ENCODE measurements around the gene CACNA2D1.

The CACNA2D1 gene

DNA sequence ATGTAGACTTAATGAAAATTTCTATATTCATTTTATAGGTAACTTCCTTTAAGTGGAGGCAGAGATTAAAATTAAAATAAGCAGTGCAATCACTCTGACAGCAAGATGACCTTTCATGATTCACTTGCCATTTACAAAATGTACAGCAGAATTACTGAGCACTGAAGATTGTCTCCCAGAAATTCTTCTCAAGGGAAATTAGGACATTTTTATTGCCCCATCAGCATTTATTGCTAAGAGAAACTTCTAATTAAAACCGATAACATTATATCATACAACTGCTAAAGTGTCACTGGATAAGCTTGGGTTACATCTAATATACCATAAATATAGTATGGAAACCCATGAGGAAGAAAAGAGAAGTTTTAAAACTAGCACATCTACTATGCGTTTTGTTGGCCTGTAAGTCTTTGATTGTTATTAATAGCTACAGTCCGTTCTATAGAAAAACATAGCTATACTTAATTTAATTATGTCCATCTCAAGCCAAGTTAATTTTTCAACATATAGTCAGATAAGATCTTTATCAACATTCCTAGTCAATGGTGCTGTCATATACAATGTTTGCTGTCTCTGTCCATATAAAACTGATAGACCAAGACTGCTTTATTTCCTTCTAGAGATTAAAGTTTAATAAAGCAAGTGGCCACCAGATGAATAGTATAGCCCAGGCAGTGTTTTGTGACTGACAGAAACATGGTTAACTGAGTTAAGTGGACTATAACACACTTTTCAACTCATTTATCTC lies 456.7 kb downstream of the CACNA2D1 start:
- no peak for DNase-seq (ENCODE audit: low read depth in 2 of 2)

DNA sequence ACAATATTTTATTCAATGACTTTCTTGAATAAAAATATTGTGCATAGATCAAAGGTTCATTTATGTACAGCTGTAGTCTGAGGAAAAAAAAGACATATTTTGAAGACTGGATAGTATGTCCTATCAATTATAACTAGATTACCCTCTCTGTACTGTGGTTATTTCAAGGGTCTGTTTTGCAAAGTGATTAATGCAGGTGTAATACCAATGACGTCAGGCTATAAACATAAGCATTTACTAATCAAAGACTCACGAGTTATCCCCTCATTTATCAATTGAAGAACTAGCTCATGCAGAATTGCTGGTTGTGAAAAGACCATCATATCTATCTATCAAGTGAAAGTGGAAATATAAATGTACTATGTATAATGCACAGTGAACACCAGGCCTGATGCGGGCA lies 460.2 kb downstream of the CACNA2D1 start:
- no peak for DNase-seq (ENCODE audit: low read depth in 2 of 2)

GRCh38 chr7:81973117-81973516 lies 470.5 kb downstream of the CACNA2D1 start:
- no peak for DNase-seq (ENCODE audit: low read depth in 2 of 2)

DNA sequence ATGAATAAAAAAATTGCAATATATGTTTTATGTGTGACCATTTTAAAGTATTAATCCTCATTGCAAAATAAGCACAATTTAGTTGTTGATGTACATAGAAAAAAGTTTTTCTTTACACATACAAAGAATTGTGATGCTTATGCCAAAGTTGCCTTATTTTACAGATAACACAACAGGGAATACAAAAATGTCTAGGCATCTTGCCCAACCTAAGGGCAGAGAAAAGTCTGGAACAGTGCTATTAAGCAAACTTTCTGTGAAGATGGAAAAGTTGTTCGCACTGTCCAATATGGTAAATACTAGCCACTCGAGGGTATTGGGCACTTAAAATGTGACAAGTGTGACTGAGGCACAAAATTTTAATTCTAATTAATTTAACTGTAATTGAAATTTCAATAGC lies 483.6 kb downstream of the CACNA2D1 start:
- DNase-seq (ENCODE audit: low read depth in 2 of 2), result no peak

GRCh38 chr7:81957517-81957916 lies 486.1 kb downstream of the CACNA2D1 start:
- no peak for DNase-seq (ENCODE audit: low read depth in 2 of 2)

DNA sequence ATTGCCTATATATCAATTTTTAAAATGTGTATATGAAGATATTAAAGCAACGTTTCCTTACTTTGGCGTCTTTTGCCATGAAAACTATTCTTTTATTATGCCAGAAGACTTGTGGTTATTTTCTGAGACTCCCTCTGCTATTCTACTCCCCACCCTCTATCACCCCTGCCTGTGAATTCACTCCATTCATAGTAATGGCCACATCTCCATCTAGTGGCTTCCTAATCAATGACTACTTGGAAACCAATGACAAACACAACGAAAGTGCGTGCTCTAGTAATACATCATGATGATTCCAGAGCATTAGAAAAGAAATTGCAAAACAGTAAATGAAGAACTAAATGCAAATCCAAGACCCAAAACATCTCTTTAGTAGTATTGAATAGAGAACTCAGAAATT lies 487.1 kb downstream of the CACNA2D1 start:
- DNase-seq (ENCODE audit: low read depth in 2 of 2), result no peak

DNA sequence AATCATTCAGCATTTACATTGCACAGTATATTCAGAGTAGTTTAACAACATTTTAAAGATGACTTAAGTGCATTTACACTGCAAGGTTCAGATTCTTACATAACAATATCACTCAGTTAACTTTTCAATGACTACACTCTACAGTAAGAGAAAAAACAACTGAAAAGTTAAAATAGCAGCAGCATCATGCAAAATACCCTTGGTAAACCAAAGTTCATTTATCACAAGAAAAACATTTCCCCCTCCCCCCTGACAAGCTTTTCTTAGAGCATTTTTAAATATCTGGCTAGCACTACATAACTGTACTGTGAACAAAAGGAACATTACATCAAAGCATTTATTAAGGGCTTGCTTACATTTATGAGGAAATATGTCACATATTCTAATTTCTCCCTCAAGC lies 494.3 kb downstream of the CACNA2D1 start:
- DNase-seq (ENCODE audit: low read depth in 2 of 2), result no peak

DNA sequence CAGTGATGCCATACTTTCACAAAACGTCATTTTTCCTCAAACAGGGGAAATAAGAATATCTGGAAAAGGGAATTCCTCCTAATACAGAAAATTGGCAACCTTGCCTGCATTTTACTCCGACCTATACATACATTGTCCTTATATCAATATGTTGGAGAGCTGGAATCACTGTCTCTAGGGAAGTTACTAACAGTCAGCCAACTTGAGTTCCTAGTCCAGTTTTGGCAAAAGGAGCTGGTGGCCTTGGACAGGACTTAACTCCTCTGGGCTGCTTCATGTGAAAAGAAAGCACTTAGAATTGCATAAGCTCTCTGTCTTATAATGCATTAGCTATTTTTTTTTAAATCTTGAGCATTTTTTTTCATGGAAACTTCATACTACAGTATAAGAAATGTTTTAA lies 499.5 kb downstream of the CACNA2D1 start:
- no peak for DNase-seq (ENCODE audit: low read depth in 2 of 2)

- no peak for DNase-seq (ENCODE audit: low read depth in 2 of 2)
These were observed 506.5 kb downstream of the CACNA2D1 start for GRCh38 chr7:81937091-81937490.

GRCh38 chr7:81934596-81935301 lies 508.8 kb downstream of the CACNA2D1 start:
- no peak for DNase-seq (ENCODE audit: low read depth in 2 of 2)

GRCh38 chr7:81932936-81933335 lies 510.6 kb downstream of the CACNA2D1 start:
- DNase-seq (ENCODE audit: low read depth in 2 of 2), result no peak

- DNase-seq (ENCODE audit: low read depth in 2 of 2), result no peak
These were observed 514.2 kb downstream of the CACNA2D1 start for GRCh38 chr7:81929386-81929785.

GRCh38 chr7:81926154-81926553 lies 517.4 kb downstream of the CACNA2D1 start:
- no peak for DNase-seq (ENCODE audit: low read depth in 2 of 2)

GRCh38 chr7:81925530-81925929 lies 518.0 kb downstream of the CACNA2D1 start:
- DNase-seq (ENCODE audit: low read depth in 2 of 2), result no peak

DNA sequence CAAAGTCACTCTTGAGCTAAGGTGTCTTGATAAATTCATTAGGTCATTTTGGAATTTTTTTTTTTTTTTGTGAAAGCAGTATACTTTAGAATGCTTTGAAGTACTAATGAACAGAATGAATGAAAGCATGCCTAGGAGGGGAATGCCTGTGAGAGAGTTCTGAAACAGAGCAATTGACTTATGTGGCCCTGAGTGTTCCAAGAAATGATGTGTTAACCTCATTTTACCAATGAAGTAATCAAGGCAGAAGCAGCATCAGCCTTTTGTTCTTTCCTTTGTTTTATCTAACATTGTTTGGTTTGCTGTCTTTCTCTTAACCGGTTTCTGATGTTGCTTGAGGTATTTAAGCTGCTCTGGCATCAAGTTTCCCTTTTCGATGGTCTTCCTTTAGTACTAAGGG lies 519.1 kb downstream of the CACNA2D1 start:
- DNase-seq (ENCODE audit: low read depth in 2 of 2), result no peak

- DNase-seq (ENCODE audit: low read depth in 2 of 2), result no peak
These were observed 524.1 kb downstream of the CACNA2D1 start for GRCh38 chr7:81919494-81919893.

DNA sequence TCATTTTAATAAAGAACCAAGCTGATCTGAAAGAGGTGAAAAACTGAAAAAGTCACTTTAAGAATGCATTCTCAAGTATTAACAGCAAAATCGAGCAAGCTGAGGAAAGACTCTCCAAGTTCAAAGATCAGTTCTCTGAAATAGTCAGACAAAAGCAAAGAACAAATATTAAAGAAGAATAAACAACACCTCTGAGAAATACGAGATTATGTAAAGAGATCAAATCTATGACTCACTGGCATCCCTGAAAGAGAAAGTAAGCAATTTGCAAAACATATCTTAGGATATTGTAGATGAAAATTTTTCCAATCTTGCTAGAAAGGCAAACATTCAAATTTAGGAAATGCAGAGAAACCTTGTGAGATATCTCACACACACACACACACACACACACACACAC lies 535.4 kb downstream of the CACNA2D1 start:
- DNase-seq (ENCODE audit: low read depth in 2 of 2), result no peak

- DNase-seq (ENCODE audit: low read depth in 2 of 2), result no peak
These were observed 540.5 kb downstream of the CACNA2D1 start for GRCh38 chr7:81903115-81903514.

- DNase-seq (ENCODE audit: low read depth in 2 of 2), result no peak
These were observed 541.0 kb downstream of the CACNA2D1 start for GRCh38 chr7:81902536-81902935.
